Measurements from ENCODE around the gene MAP3K10. TPM values are rescaled to one million over a fixed set of nuclear protein-coding genes. Genes with fewer than 3 reads are reported as not detected.
"Not testable (repeated sequence)": the region's sequence is repeated elsewhere in the genome, so short reads cannot be mapped to it uniquely, and the experiment has no call there.

MAP3K10 gene
- total RNA-seq (2014; rRNA removed; shearing (Covaris generic)) = 9.5 and 10.1 TPM in 2 replicates

DNA sequence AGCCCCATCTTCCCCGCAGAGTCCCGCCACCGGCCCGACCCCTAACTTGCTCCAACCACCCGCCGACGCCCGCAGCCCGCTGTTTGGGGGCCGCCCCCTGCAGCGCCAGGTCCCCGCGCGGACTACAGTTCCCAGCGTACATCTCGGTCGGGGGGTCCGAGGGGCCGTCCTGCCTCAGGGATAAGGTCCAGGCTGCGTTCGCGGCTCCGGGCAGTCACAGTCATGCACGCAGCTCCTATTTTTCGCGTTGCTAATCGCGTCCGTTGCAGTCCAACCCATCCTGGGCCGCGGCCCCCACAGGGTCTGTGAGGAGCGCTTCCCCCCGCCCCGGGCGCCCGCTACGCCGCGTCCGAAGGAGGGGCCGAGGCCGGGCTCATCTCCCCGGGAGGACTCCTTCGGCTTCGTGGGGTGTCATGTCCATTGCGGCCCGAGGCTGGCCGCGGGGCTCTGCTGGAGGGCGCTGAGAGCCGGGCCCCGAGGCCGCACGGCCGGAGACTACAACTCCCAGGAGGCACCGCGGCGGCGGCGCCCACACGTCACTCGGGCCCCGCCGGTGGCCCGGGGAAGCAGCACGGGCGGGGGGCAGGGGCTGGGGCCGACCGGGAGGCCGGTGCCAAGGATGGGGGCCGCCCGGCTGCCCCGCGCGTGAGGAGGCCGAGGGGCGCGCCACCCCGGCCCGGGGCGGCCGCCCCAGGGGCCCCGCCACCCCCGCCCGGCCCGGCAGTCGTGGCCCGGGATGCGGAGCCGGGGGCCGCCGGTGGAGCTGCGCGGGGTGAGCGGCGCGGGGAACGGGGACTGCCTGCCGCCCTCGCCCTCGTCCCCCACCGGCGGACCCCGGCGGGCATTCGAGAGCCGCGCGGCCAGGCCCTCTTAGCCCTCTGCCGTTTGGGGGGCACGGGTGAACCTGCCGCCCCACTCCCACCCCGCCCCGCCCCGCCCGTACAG lies at the start of gene MAP3K10:
Gene MAP3K10 (plus strand): TSS at position 536 of the 945 bp plus-strand sequence. CDS start 606 bp downstream, outside the sequence.
- Histone ChIP-seq H3K9me3 (replicated peaks) (no peaks in the 10 kb centered on the region), H3K4me1 (peaks cover 5% of the 10 kb centered on the region; the same call in 1 of the 2 replicates), H3K4me3 (peak within 1 kb of the TSS; percentile 98), H3K27me3 (peaks cover 9% of the 10 kb centered on the region; the same call in 1 of the 2 replicates), H3K27ac (peak within 1 kb of the TSS; percentile 68), H3K36me3 (no peaks in the 10 kb centered on the region)
- DNase-seq = peak; percentile 88

DNA sequence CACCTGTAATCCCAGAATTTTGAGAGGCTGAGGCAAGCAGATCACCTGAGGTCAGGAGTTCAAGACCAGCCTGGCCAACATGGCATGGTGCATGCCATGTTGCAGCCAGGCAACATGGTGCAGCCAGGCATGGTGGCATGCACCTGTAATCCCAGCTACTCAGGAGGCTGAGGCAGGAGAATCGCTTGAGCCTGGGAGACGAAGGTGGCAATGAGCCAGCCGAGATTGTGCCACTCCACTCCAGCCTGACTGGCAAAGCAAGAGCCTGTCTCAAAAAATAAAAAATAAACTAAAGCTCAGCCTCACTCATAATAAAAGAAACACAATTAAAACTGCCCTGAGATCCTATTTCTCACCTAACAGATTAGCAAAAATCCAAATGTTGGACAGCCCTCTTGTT lies 49.7 kb upstream of the MAP3K10 start:
- Histone ChIP-seq H3K9me3 (replicated peaks) (no peaks in the 10 kb centered on the region), H3K4me3 (no peak overlapping the region), H3K4me1 (peaks cover 11% of the 10 kb centered on the region), H3K27ac (no peak overlapping the region), H3K36me3 (no peaks in the 10 kb centered on the region), H3K27me3 (0 out of 2 replicates have a peak, but pooled peaks cover 11% of the 10 kb centered on the region)
- no peak for DNase-seq

DNA sequence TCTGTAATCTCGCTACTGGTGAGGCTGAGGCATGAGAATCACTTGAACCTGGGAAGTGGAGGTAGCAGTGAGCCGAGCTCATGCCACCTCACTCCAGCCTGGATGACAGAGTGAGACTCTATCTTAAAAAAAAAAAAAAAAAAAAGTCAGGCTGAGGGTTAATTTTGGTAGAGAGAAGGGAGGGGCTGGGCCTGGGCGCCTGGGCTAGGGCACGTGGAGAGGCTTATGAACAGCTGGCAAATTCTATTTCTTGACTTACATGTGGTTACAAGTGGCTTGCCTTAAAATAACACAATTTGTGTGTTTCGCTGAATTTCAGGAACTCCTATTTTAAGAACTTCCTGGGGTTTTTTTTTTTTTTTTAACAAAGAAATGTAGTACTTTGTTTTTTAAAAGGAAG lies 47.6 kb upstream of the MAP3K10 start:
- DNase-seq = peak; percentile 82 to 85
- H3K4me3 ChIP-seq = no peak overlapping the region

DNA sequence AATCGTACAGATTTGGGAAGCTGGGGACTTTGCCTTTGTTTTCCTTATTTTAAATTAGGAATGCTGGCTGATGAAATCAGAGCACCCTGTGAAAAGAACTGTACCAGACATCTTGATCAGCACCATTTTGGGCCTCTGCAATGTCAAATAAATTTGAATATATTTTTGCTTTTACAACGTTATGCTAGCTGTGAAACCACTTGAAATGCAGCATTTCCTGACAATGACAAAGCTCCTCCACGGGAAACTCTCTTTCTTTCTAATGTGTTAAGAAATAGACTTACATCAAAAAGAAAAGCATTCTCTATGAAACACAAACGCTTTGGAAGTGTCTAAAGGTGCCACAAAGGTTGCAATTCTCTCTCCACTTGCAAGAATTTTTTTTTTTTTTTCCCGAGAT lies 47.1 kb upstream of the MAP3K10 start:
- no peak overlapping the region for H3K27ac ChIP-seq
- peaks cover 11% of the 10 kb centered on the region for H3K4me1 ChIP-seq
- no peaks in the 10 kb centered on the region for H3K9me3 ChIP-seq (replicated peaks)
- no peak overlapping the region for H3K4me3 ChIP-seq
- no peak for DNase-seq
- H3K36me3 ChIP-seq = no peaks in the 10 kb centered on the region
- H3K27me3 ChIP-seq = no peaks in the 10 kb centered on the region

More for the DNA sequence above, 47.6 kb upstream of the MAP3K10 start:
- no peak overlapping the region for H3K27ac ChIP-seq
- H3K4me1 ChIP-seq = peaks cover 11% of the 10 kb centered on the region
- no peaks in the 10 kb centered on the region for H3K36me3 ChIP-seq
- no peaks in the 10 kb centered on the region for H3K27me3 ChIP-seq
- no peaks in the 10 kb centered on the region for H3K9me3 ChIP-seq (replicated peaks)

DNA sequence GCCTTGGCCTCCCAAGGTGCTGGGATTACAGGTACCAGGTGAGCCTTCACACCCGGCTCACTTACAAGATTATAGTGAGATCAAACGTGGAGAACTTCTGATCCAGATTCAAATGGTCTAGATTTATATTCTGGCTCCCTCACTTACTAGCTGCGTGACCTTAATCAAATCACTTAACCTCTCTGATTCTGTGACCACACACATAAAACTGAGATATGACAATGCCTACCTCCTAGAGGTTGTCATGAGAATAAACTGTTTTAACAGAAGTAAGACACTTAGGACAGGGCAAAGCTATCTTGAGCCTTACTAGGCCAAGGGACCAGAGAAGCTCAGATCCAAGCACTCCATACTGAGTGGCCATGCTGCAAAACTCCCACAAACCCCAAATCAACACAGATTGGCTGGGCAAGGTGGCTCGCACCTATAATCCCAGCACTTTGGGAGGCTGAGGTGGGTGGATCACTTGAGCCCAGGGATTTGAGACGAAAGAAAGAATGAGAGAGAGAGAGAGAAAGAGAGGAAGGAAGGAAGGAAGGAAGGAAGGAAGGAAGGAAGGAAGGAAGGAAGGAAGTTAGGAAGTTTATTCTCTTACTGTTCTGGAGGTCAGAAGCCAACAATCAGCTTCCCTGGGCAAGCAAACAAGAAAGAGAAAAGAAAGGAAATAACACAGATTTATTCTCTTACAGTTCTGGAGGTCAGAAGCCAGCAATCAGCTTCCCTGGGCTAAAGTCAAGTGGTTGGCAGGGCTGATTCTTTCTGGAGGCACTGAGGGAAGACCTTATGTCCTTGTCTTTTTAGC lies 46.1 kb upstream of the MAP3K10 start:
- H3K36me3 ChIP-seq = no peaks in the 10 kb centered on the region
- H3K4me3 ChIP-seq = no peak overlapping the region
- H3K27ac ChIP-seq = no peak overlapping the region
- H3K27me3 ChIP-seq = no peaks in the 10 kb centered on the region
- H3K4me1 ChIP-seq = peaks cover 11% of the 10 kb centered on the region
- H3K9me3 ChIP-seq (replicated peaks) = no peaks in the 10 kb centered on the region
- no peak for DNase-seq

DNA sequence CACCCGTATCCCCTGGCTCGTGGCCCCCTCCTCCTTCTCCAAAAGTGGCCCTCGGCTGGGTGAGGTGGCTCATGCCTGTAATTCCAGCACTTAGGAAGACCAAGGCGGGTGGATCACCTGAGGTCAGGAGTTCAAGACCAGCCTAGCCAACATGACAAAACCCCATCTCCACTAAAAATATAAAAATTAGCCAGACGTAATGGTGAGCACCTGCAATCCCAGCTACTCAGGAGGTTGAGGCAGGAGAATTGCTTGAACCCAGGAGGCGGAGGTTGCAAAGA lies 45.5 kb upstream of the MAP3K10 start:
- H3K9me3 ChIP-seq (replicated peaks); H3K4me3 ChIP-seq; H3K27ac ChIP-seq; H3K27me3 ChIP-seq; H3K36me3 ChIP-seq; DNase-seq: not testable (repeated sequence)
- peaks cover 11% of the 10 kb centered on the region for H3K4me1 ChIP-seq

DNA sequence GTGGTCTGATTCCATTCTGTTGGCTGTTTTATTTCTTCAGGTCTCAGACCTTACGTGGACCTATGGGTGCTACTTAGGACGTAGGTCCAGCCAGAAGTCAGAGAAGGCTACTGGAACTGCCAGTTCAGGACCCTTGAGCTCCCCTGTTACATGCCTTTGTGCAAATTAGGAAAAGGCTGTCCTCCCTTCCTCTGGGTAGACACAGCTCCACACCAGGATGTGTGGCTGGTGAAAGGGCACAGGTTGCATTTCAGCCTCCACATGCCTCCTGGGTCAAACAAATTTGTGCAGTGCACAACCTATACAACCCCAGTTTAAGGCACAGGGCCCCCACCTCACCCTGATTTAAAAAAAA lies 43.9 kb upstream of the MAP3K10 start:
- H3K4me1 ChIP-seq = peaks cover 11% of the 10 kb centered on the region
- H3K27me3 ChIP-seq = 0 out of 2 replicates have a peak, but pooled peaks cover 4% of the 10 kb centered on the region
- DNase-seq = no peak
- no peaks in the 10 kb centered on the region for H3K9me3 ChIP-seq (replicated peaks)
- no peak overlapping the region for H3K27ac ChIP-seq
- H3K36me3 ChIP-seq = no peaks in the 10 kb centered on the region
- no peak overlapping the region for H3K4me3 ChIP-seq

DNA sequence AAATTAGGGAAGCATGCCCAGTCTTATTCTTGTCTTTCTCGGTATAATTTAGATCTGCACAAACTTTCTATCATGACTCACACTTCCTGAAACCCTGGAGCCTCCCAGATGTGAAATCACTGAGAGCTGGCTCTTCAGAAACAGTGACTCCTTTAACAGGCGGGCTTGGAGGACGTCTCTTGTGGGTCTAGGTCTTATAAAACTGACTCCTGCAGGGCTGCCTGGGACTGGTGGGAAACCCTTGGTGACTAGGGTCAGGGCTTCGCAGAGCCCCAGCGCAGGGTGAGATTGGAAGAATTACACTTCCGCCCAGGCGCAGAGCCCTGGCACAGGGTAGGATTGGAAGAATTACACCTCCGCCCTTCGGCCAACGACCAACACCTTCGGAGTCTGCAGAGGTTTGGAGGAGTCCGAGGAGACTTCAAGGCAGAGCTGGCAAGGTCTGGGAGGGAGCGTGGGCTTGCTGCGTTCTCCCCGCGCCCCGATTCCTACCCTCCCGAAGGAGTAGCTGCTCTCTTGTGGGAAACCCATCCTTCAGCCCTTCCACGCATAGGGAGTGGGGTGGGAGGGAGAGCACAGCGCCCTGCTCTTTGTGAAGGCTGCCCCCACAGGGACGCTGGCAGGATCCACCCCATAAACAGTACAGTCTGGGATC lies 43.4 kb upstream of the MAP3K10 start:
- no peak for DNase-seq
- no peaks in the 10 kb centered on the region for H3K36me3 ChIP-seq
- no peaks in the 10 kb centered on the region for H3K9me3 ChIP-seq (replicated peaks)
- H3K27ac ChIP-seq = no peak overlapping the region
- no peak overlapping the region for H3K4me3 ChIP-seq
- peaks cover 11% of the 10 kb centered on the region for H3K4me1 ChIP-seq
- 0 out of 2 replicates have a peak, but pooled peaks cover 4% of the 10 kb centered on the region for H3K27me3 ChIP-seq

DNA sequence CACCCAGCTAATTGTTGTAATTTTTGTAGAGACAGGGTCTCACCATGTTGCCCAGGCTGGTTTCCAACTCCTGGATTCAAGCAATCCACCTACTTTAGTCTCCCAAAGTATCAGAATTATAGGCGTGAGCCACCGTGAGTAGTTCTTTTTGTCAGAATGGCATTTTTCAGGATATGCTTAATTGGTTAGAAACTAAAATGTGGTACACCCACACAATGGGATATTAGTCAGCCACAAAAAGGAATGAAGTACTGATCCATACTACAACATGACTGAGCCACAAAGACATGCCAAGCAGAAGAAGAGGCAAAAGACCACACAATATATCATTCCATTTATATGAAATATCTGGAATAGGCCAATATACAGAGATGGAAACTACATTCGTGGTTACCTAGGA lies 41.7 kb upstream of the MAP3K10 start:
- Histone ChIP-seq H3K9me3 (replicated peaks) (no peaks in the 10 kb centered on the region), H3K27me3 (0 out of 2 replicates have a peak, but pooled peaks cover 4% of the 10 kb centered on the region), H3K27ac (no peak overlapping the region), H3K4me3 (no peak overlapping the region), H3K36me3 (no peaks in the 10 kb centered on the region), H3K4me1 (no peaks in the 10 kb centered on the region)
- DNase-seq = no peak

DNA sequence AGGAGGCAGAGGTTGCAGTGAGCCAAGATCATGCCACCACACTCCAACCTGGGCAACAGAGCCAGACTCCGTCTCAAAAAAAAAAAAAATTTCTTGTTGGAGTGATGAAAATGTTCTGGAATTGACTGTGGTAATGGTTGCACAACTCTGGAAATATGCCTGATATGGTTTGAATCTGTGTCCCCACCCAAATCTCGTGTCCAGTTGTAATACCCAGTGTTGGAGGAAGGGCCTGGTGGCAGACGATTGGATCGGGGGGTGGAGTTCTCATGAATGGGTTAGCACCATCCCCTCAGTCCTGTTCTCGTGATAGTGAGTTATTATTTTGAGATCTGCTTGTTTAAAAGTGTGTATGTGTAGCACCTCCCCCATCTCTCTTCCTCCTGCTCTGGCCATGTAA lies 41.1 kb upstream of the MAP3K10 start:
- H3K4me3 ChIP-seq = no peak overlapping the region
- no peaks in the 10 kb centered on the region for H3K36me3 ChIP-seq
- no peaks in the 10 kb centered on the region for H3K4me1 ChIP-seq
- 0 out of 2 replicates have a peak, but pooled peaks cover 4% of the 10 kb centered on the region for H3K27me3 ChIP-seq
- no peak for DNase-seq
- H3K9me3 ChIP-seq (replicated peaks) = no peaks in the 10 kb centered on the region
- H3K27ac ChIP-seq = no peak overlapping the region

DNA sequence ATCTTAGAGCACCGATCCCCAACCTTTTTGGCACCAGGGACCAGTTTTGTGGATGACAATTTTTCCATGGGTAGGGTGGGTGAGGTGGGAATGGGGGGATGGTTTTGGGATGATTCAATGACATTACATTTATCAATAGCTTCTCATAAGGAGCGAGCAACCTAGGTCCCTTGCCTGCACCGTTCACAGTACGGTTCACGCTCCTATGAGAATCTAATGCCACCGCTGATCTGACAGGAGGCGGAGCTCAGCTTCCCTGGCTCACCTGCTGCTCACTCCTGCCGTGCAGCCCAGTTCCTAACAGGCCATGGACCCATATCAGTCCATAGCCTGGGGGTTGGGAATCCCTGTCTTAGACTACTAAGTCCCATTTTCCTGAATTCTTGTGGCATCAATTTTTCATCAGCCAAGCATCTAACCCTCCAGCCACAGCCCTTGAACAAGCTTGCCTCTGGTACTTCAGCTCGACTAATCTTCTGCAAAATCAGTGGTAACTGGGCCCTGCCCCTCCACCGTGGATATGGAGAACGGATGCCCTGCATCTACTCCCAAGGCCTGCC lies 37.0 kb upstream of the MAP3K10 start:
- 0 out of 2 replicates have a peak, but pooled peaks cover 4% of the 10 kb centered on the region for H3K27me3 ChIP-seq
- no peak overlapping the region for H3K4me3 ChIP-seq
- DNase-seq = no peak
- no peaks in the 10 kb centered on the region for H3K4me1 ChIP-seq
- no peaks in the 10 kb centered on the region for H3K36me3 ChIP-seq
- H3K27ac ChIP-seq = no peak overlapping the region
- no peaks in the 10 kb centered on the region for H3K9me3 ChIP-seq (replicated peaks)

DNA sequence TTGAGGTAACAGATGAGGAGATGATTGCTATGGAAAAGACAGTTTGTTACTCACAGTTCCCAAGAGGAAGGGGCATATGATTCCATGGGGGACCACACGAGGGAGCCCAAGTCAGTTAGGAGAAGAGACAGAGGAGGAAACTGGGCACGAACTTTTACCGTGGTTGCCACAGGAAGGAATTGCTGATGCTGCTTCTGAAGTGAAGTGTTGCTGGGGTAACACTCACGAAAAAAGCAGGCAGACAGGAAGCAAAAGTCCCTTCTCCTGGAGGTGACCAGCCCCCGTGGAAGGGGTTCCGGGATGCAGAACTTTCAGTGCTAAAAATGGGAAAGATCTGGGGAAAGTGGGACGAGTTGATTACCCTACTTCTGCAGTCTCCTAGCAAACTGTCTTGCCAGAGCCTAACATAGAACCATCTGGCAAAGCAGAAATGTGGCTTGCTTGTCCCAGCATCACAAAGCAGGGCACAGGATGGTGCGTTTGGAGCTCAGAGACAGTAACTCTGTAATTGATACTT lies 35.4 kb upstream of the MAP3K10 start:
- Histone ChIP-seq H3K4me1 (no peaks in the 10 kb centered on the region), H3K4me3 (no peak overlapping the region), H3K9me3 (replicated peaks) (no peaks in the 10 kb centered on the region), H3K36me3 (no peaks in the 10 kb centered on the region), H3K27me3 (0 out of 2 replicates have a peak, but pooled peaks cover 4% of the 10 kb centered on the region), H3K27ac (no peak overlapping the region)
- DNase-seq = peak; percentile 43 to 67

DNA sequence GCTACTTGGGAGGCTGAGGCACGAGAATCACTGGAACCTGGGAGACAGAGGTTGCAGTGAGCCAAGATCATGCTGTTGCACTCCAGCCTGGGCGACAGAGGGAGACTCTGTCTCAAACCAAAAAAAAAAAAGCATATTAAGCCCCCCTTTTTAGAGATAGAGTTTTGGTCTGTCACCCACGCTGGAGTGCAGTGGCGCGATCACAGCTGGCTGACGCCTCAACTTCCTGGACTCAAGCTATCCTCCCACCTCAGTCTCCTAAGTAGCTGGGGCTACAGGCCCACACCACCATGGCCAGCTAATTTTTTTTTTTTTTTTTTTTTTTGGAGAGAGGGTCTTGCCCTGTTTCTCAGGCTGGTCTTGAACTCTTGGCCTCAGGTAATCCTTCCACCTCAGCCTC lies 34.2 kb upstream of the MAP3K10 start:
- H3K36me3 ChIP-seq = no peaks in the 10 kb centered on the region
- H3K4me3 ChIP-seq = no peak overlapping the region
- H3K27ac ChIP-seq = no peak overlapping the region
- H3K4me1 ChIP-seq = no peaks in the 10 kb centered on the region
- 0 out of 2 replicates have a peak, but pooled peaks cover 1% of the 10 kb centered on the region for H3K27me3 ChIP-seq
- no peak for DNase-seq
- no peaks in the 10 kb centered on the region for H3K9me3 ChIP-seq (replicated peaks)

DNA sequence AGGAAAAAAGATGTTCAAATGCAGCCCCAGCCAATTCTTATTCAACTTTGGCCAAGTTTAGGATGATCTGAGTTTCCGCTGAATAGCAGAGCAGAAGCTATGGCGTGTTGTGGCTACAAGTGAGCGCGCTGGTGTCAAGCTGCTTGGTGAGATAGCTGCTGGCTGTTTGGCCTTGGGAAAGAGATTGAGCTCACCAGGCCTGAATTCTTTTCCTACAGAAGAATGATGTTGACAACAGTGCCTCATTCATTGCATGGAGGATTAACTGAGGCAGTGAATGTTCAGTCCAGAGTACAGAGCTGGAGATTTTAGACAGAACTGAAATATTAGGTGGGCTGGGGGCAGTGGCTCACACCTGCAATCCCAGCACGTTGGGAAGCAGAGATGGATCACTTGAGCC lies 31.5 kb upstream of the MAP3K10 start:
- DNase-seq = no peak
- H3K4me1 ChIP-seq = no peaks in the 10 kb centered on the region
- H3K27ac ChIP-seq = no peak overlapping the region
- no peaks in the 10 kb centered on the region for H3K9me3 ChIP-seq (replicated peaks)
- no peaks in the 10 kb centered on the region for H3K36me3 ChIP-seq
- H3K4me3 ChIP-seq = no peak overlapping the region
- no peaks in the 10 kb centered on the region for H3K27me3 ChIP-seq

All from SJCRH30 (cell line).